SK-N-SH (cell line): Measurements from ENCODE around the gene ROPN1B.

Experiments used
- EP300 ChIP-seq, 2 experiments: IDR thresholded peaks; 2 replicates each; pipeline versions ENCODE4 v1.4.0 to v1.6.1; 2012; ENCODE audit warnings: borderline replicate concordance in 1 of 2, low read depth in 1 of 2, low read length in 1 of 2
- MXI1 ChIP-seq: IDR thresholded peaks from 2 replicates; pipeline ENCODE4 v1.6.1; 2012; ENCODE audit warnings: mild to moderate bottlenecking, low read depth, low read length, improper control_type of control experiment
- POLR2AphosphoS5 ChIP-seq: IDR thresholded peaks from 2 replicates; pipeline ENCODE4 v1.6.1; 2012; ENCODE audit warnings: low read depth, low read length
- TF ChIP-seq, protein P1 (sequence below): IDR thresholded peaks from 2 replicates; pipeline ENCODE4 v1.4.0; 2012; ENCODE audit warnings: low read depth
- TF ChIP-seq, protein P2 (sequence below): fragments of 200-600 bp; sonication (generic); IDR thresholded peaks from 2 replicates; pipeline ENCODE4 v1.6.1; 2017; ENCODE audit warnings: antibody characterized with exemption, mild to moderate bottlenecking, moderate library complexity
- TF ChIP-seq, protein P3 (sequence below): fragments of 150-350 bp; IDR thresholded peaks from 2 replicates; pipeline ENCODE4 v1.6.1; 2017; ENCODE audit warnings: antibody characterized with exemption, low read length, low read depth, borderline replicate concordance

DNA sequence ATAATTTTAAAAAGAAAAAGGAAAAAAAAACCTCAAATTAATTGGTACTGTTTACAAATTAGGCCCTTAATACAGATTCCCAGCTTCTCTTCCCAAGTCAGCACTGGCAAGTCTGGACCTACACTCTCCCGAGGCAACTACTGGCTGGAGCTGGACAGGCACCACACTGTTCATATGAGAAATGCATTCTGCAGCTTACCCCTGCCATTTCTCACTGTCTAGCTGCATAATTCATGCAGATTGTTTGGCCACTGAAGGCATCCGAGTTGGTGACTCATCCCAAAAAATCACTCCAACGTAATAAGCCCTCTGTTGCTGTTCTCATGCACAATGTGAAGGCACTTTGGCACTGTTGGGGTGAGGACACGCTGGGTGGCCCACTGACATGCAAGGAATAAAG, 45.3 kb downstream of the ROPN1B start:
- TF ChIP-seq, protein P1, sequence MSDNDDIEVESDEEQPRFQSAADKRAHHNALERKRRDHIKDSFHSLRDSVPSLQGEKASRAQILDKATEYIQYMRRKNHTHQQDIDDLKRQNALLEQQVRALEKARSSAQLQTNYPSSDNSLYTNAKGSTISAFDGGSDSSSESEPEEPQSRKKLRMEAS, result no peak
- TF ChIP-seq, protein P2, sequence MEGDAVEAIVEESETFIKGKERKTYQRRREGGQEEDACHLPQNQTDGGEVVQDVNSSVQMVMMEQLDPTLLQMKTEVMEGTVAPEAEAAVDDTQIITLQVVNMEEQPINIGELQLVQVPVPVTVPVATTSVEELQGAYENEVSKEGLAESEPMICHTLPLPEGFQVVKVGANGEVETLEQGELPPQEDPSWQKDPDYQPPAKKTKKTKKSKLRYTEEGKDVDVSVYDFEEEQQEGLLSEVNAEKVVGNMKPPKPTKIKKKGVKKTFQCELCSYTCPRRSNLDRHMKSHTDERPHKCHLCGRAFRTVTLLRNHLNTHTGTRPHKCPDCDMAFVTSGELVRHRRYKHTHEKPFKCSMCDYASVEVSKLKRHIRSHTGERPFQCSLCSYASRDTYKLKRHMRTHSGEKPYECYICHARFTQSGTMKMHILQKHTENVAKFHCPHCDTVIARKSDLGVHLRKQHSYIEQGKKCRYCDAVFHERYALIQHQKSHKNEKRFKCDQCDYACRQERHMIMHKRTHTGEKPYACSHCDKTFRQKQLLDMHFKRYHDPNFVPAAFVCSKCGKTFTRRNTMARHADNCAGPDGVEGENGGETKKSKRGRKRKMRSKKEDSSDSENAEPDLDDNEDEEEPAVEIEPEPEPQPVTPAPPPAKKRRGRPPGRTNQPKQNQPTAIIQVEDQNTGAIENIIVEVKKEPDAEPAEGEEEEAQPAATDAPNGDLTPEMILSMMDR, result no peak
- TF ChIP-seq, protein P3, sequence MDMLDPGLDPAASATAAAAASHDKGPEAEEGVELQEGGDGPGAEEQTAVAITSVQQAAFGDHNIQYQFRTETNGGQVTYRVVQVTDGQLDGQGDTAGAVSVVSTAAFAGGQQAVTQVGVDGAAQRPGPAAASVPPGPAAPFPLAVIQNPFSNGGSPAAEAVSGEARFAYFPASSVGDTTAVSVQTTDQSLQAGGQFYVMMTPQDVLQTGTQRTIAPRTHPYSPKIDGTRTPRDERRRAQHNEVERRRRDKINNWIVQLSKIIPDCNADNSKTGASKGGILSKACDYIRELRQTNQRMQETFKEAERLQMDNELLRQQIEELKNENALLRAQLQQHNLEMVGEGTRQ, result no peak
- TF ChIP-seq POLR2AphosphoS5 (no peak), EP300 (IDR thresholded peaks at IDR 0.05; ENCODE audit: borderline replicate concordance in 1 of 2, low read depth in 1 of 2, low read length in 1 of 2) (no peak), MXI1 (no peak)
